HG03108 (cell line): Measurements from ENCODE around the gene OR5AR1.
"Not testable (repeated sequence)": the region's sequence is repeated elsewhere in the genome, so short reads cannot be mapped to it uniquely, and the experiment has no call there.

Source experiments
- ATAC-seq: cut with Tn5 transposase; IDR thresholded peaks from one replicate; pipeline ENCODE4 v1.9.1; 2021; ENCODE audit warnings: moderate library complexity; ENCODE audit not compliant: unreplicated experiment

Gene OR5AR1

GRCh38 chr11:56663386-56663785 is at the start of gene OR5AR1:
TSS of gene OR5AR1 (plus strand) at chr11:56663686. CDS start at chr11:56663686, 0 bp downstream.
- ATAC-seq = no peak

DNA sequence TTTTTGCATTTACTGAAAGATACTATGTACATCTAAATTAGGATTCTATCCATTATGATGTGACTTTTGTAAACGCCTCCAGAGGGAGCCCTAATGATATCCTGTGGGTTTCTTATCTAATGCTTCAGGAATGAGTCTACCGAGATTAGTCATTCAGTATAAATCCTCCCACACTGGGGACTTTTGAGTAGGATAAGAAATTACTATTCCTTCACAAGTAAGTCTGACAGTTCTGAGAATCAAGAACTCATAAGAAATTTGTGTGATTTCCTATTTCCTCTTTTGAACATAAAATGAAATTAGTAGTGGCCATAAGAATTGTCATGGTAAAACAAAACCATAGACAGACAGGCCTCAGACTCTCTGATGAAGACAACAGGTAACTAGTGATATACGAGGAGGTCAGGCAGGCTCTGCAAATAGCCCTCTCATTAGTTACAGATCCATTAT is 38.8 kb upstream of the OR5AR1 start:
- no peak for ATAC-seq

- no peak for ATAC-seq
Measured at GRCh38 chr11:56625946-56626345, 37.5 kb upstream of the OR5AR1 start.

GRCh38 chr11:56632329-56632728 is 31.2 kb upstream of the OR5AR1 start:
- no peak for ATAC-seq

GRCh38 chr11:56636861-56637260 is 26.6 kb upstream of the OR5AR1 start:
- no peak for ATAC-seq

GRCh38 chr11:56637500-56637899 is 26.0 kb upstream of the OR5AR1 start:
- no peak for ATAC-seq

- no peak for ATAC-seq
Measured at GRCh38 chr11:56642339-56642738, 21.1 kb upstream of the OR5AR1 start, which contains the start of gene OR5AP2. TSS of gene OR5AP2 (minus strand) at chr11:56642439. CDS start at chr11:56642439, 0 bp downstream.

GRCh38 chr11:56659755-56660154 is 3.7 kb upstream of the OR5AR1 start:
- no peak for ATAC-seq

GRCh38 chr11:56670984-56671383 is 7.5 kb downstream of the OR5AR1 start:
- ATAC-seq = no peak

GRCh38 chr11:56688554-56689100 is 25.1 kb downstream of the OR5AR1 start:
- no peak for ATAC-seq

- ATAC-seq = not testable (repeated sequence)
Measured at GRCh38 chr11:56691179-56691578, 27.7 kb downstream of the OR5AR1 start.

- no peak for ATAC-seq
Measured at GRCh38 chr11:56693428-56693827, 29.9 kb downstream of the OR5AR1 start.

DNA sequence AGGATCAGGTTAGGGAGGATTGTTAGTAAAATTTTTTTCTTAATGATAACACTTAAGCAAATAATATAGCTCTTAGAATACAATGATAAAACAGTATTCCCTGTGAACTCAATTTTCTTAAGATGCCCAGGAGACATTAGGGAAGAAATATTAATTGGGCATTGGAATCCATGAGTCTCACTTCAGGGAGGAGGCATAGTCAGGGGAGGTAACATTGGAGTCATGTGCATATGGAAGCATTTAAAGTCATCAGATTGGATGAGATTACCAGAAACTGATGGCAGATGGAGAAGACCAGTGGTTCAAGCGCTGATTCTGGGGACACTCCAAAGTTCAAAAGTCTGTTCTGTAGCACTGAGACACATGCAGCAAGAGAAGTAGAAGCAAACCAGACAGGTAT is 35.3 kb downstream of the OR5AR1 start, which contains the start of gene OR9G1:
Gene OR9G1 (plus strand): TSS at position 301 of the 400 bp plus-strand sequence. CDS start 1,293 bp downstream, outside the sequence.
- ATAC-seq = no peak

DNA sequence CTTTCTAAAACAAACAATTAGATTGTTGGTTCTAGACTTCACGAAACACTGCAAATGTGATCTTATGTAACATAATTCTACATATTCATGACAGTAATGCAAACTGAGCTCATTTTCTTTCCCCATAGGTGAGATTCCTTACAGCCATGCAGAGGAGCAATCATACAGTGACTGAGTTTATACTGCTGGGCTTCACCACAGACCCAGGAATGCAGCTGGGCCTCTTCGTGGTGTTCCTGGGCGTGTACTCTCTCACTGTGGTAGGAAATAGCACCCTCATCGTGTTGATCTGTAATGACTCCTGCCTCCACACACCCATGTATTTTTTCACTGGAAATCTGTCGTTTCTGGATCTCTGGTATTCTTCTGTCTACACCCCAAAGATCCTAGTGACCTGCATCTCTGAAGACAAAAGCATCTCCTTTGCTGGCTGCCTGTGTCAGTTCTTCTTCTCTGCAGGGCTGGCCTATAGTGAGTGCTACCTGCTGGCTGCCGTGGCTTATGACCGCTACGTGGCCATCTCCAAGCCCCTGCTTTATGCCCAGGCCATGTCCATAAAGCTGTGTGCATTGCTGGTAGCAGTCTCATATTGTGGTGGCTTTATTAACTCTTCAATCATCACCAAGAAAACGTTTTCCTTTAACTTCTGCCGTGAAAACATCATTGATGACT is 36.9 kb downstream of the OR5AR1 start:
- ATAC-seq = no peak

DNA sequence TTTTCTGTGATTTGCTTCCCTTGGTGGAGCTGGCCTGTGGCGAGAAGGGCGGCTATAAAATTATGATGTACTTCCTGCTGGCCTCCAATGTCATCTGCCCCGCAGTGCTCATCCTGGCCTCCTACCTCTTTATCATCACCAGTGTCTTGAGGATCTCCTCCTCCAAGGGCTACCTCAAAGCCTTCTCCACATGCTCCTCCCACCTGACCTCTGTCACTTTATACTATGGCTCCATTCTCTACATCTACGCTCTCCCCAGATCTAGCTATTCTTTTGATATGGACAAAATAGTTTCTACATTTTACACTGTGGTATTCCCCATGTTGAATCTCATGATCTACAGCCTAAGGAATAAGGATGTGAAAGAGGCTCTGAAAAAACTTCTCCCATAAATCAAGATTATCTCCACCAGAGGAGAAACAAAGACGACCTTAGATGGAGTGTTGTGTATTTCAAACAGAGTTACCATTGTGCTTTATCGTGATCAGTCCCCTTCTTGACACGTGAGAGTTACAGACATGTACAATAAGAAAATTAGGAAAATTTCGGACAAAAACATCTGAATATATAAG is 37.5 kb downstream of the OR5AR1 start:
- no peak for ATAC-seq

GRCh38 chr11:56705784-56706396 is 42.4 kb downstream of the OR5AR1 start:
- ATAC-seq = no peak

DNA sequence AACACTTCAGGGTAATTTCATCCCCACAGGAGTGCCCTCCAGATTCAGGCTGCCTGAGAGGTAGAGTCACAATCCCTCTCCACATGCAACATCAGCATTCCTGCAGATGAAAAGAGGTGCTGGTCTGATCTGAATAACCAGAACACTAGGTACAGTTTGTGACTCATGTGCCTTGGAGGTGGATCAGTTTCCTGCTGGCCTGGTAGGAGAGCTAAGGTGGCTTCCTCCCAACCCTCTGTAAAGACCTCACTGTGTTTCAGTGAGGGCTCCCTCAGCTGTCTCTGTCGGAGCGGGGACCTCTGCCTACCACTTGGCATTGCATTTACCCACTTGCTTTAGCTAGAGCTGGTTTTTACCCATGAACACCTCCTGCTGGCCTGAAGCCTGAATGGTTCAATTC is 43.0 kb downstream of the OR5AR1 start:
- no peak for ATAC-seq

- no peak for ATAC-seq
Measured at GRCh38 chr11:56714206-56714605, 50.7 kb downstream of the OR5AR1 start.
